Inflammatory macrophage treated with lipopolysaccharide for 4 hours (primary cell): Measurements from ENCODE around the gene TMEM232.

ENCODE experiments used
- DNase-seq: peaks from one replicate; pipeline ENCODE4 v3.0.0-alpha.2; 2020

Gene TMEM232

GRCh38 chr5:110507972-110508371, 218.5 kb downstream of the TMEM232 start:
- DNase-seq, result no peak

DNA sequence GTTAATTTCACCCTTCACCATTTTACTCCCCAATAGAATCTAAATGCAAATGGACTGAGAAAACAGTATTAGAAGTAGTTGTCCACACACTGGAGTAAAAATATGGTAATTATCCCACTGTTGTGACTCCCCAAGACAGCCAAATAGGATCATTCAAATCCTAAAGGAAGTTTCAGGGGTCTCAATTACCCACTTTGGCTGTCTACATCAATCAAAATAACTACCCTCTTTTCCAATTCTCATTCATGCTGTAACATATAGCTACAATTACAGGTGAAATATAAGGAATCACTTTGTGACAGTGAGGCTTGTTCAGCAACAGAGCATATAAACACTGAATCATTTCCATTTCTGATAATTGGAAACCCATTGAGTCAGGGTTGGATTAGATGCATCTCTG, 220.1 kb downstream of the TMEM232 start:
- no peak for DNase-seq

DNA sequence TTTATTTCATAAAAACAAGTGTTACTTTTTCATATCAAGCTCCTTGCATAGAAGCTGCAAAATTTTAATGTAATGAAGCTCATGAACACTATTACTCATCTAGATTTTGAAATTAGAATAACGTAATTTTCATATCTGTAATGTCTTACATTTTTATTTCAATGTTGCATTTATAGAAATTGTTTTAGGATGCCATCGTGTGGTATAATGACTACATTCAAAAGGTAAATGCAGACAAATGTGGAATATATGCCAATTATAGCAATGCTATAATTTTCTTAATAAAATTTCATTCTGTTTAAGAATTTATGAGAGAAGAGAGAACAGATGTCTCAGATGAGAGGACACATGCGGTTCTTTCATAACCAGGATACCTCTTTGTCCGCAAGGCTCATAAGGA, 230.2 kb downstream of the TMEM232 start:
- no peak for DNase-seq

DNA sequence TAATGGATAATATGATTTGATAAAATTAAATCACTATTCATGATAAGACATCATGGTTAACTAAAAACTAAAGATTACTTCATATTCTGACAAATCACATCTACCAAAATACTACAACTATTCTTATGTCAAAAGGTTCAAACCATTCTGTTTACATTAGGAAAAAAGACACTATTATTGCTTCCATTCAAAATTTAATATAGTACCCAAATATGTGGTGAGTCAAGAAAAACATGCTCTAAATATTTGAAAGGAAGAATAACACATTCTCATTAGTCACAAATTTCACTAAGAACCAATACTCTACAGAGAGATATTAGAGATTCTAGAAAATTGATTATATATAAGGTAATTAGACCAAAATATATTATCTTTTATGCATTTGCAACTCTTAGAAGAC, 234.0 kb downstream of the TMEM232 start:
- no peak for DNase-seq

DNA sequence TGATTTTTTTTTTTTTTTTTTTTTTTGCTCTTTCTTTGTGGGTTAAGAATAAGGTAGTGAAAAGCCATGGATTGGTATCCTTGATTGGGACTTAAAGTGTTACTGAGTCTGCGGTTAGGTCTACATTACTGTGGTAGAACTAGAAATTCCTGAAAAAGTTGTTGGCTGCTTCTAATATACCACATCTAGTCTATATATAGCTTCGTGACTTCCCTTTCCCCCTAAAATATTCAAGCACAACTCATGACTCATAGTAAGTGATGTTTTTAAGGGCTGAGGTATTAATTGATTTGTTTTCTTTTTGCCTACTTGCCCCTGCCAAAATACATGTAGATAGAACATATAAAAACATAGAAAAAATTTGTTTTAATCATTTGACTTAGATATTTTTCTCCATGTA, 247.6 kb downstream of the TMEM232 start:
- DNase-seq, result no peak

DNA sequence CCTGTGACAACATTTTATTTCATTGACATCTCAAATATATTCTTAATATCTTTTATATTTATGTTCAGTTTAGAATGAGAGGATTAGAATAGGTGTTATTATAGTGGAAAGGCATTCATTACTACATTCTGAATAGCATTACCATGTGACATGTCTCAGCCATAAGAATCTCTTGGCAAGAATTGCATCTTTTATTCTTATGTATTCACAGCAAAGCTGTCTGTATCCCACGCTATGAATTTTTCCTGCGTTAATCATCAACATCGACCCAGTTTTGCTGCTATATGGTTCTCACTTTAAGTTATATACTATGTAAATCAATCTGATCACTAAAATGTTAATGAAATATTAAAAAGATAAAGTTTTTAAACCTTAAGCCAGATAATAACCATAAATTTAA, 248.6 kb downstream of the TMEM232 start:
- DNase-seq, result no peak

GRCh38 chr5:110476164-110476563, 250.3 kb downstream of the TMEM232 start:
- no peak for DNase-seq

- DNase-seq, result no peak
Measured at GRCh38 chr5:110475529-110475928, 250.9 kb downstream of the TMEM232 start.

GRCh38 chr5:110469486-110469885, 257.0 kb downstream of the TMEM232 start:
- no peak for DNase-seq

DNA sequence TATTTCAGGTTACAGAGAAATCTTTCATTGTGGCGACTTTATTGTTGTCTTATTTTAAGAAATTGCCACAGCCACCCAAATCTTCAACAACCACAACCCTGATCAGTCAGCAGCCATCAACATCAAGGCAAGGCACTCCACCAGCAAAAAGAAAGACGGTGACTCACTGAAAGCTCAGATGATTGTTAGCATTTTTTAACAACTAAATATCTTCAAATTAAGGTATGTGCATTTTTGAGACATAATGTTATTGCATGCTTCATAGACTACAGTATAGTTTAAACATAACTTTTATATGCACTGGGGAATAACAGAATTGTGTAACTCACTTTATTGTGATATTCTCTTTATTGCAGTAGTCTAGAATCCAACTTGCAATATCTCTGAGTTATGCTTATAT, 263.4 kb downstream of the TMEM232 start:
- DNase-seq, result no peak

DNA sequence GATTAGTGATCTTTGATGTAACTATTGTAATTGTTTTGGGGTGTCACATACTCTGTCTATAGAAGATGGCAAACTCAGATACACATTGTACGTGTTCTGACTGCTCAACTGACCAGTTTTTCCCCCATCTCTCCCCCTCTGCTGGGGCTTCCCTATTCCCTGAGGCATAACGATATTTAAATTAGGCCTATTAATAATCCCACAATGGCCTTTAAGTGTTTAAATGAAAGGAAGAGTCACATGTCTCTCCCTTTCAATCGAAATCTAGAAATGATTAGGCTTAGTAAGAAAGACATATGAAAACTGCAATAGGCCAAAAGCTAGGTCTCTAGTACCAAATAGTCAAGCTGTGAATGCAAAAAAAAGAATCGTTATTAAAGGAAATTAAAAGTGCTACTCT, 265.6 kb downstream of the TMEM232 start:
- no peak for DNase-seq

DNA sequence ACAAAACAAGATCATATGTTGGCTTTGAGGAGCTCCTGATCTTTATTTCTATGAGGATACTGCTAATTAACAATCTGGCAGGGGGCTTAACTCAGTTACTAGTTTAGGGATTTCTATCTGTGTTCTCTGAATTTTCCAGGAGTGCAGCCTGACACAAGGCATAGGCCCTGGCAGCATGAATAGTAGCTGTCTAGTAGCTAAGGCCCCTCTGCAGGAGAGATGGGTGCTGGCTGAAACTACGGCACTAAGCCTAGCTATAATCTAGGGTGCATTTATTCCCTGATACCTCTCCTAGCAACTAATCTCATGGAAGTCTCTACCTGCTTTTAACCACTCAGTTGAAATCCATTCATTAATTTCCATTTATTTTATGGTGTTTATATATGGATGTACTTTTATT, 268.2 kb downstream of the TMEM232 start:
- no peak for DNase-seq

DNA sequence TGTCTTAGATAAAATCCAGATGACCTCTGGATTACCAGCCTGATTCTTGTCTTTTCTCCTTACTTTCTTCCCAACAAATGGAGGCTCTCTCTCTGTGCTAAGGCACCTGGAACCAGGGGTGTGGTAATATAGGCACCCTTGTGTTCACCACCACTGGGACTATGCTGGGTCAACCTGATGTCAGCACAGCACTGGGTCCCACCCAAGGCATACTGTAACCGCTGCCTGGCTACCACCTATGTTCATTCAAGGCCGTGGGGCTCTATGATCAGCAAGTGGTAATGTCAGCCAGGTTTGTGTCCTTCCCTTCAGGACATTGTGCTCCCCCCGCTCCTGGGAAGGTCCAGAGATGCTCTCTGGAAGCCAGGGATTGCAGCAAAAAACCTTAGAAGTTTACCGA, 283.6 kb downstream of the TMEM232 start:
- no peak for DNase-seq

DNA sequence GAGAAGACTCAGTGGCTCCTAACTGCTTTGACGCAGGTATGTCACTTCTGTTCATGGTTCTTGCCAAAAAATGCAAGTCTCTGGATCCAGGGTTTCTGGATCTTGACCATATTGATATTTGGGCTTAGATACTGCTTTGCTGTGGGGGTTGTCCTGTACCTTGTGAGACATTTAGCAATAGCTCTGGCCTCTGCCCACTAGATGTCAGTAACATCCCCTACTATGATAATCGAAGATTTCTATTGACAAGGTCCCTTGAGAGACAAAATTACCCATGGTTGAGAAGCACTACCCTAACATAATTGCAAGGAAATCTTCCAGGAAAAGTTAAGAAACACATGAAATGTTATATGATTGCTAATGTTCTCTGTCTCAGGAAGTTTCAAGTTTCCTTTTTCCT, 285.4 kb downstream of the TMEM232 start:
- no peak for DNase-seq

DNA sequence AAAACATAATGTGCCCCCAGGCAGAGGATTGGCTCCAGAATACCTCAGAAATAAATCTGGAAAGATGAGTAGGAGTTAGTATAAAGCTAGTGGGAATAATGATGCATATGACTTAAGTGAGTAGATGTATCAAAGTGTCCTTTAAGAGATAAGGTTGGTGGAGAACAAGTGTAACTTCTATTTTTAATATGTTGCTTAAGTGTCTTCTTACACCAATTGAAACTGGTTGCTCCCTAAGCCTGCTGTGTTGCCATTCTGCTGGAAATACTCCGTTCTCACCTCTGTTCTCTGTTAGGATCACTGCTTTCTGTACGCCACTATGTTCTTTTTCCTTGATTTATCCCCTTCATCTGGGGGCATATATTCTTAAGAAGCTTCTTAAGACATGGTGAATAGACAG, 286.4 kb downstream of the TMEM232 start:
- DNase-seq, result no peak

DNA sequence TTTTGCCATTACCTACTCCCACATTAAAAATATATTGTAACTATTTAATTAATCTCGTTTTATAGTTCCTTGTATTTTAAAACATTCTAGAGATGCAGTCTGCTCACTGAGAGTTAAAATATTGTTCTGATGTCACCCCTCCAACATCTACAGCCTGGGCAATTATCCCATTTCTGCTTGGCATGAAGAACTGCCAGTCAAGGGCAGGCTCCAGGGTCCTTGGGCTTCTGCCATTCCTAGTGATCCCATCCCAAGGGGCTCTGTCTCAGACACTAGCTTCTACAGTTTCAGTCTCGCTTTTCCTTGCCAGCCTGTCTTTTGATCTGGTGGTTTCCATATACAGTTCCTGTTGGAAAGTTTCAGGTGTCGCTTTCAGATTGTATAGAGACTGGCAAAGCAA, 287.2 kb downstream of the TMEM232 start:
- no peak for DNase-seq

- DNase-seq, result no peak
Measured at GRCh38 chr5:110435207-110435606, 291.3 kb downstream of the TMEM232 start.

GRCh38 chr5:110431603-110432002, 294.9 kb downstream of the TMEM232 start:
- DNase-seq, result no peak

- no peak for DNase-seq
Measured at GRCh38 chr5:110414360-110414759, 312.1 kb downstream of the TMEM232 start.

DNA sequence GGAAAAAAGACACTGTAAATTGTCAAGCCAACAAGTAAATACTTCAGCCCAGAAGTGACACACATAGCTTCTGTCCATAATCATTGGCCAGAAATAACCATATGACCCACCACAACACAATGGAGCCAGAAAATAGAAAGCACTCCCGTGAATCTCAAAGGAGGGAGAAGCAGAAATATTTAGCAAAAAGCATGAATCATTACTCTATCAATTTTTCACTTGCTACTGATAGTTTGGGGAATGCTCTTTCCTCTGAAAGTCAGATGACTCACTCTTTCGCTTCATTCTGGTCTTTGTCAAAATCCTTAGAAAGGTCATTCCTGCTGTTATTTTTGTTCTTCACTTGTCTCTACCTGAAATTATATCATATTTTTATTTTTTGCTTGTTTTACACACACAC, 312.6 kb downstream of the TMEM232 start:
- DNase-seq, result no peak

- no peak for DNase-seq
Measured at GRCh38 chr5:110409571-110409970, 316.9 kb downstream of the TMEM232 start.

GRCh38 chr5:110402562-110402961, 323.9 kb downstream of the TMEM232 start:
- no peak for DNase-seq

GRCh38 chr5:110401881-110402280, 324.6 kb downstream of the TMEM232 start:
- DNase-seq, result peak; percentile 69

- DNase-seq, result no peak
Measured at GRCh38 chr5:110398951-110399350, 327.5 kb downstream of the TMEM232 start.

GRCh38 chr5:110397281-110397680, 329.2 kb downstream of the TMEM232 start:
- DNase-seq, result no peak

- no peak for DNase-seq
Measured at GRCh38 chr5:110386782-110387181, 339.7 kb downstream of the TMEM232 start.
